Nephron progenitor cell (in vitro differentiated cells): ENCODE results near the gene LDLRAD4.

Experiments
- DNase-seq: peaks from one replicate; pipeline ENCODE4 v3.0.0; 2021
- H3K27ac Mint-ChIP-seq: 2 replicates; pipeline ENCODE4 v1.8.0; 2021; ENCODE audit warnings: mild to moderate bottlenecking, moderate library complexity, mixed read lengths
- H3K27me3 Mint-ChIP-seq: 2 replicates; pipeline ENCODE4 v1.8.0; 2021; ENCODE audit warnings: mild to moderate bottlenecking, low read depth, mixed read lengths; ENCODE audit not compliant: poor library complexity
- H3K36me3 Mint-ChIP-seq: 2 replicates; pipeline ENCODE4 v1.8.0; 2021; ENCODE audit warnings: low read depth, mixed read lengths
- H3K4me1 Mint-ChIP-seq: 2 replicates; pipeline ENCODE4 v1.8.0; 2021; ENCODE audit warnings: mixed read lengths
- H3K4me3 Mint-ChIP-seq: 2 replicates; pipeline ENCODE4 v1.8.0; 2021; ENCODE audit warnings: mild to moderate bottlenecking, moderate library complexity, mixed read lengths
- H3K9me3 Mint-ChIP-seq: 2 replicates; pipeline ENCODE4 v1.8.0; 2021; ENCODE audit warnings: mild to moderate bottlenecking, moderate library complexity, mixed read lengths
- CTCF ChIP-seq: fragments of 200-600 bp; sonication (generic); IDR thresholded peaks from 2 replicates; pipeline ENCODE4 v1.5.0; 2021; ENCODE audit warnings: antibody characterized with exemption

LDLRAD4 gene

GRCh38 chr18:13241893-13242175 lies 23.3 kb downstream of the LDLRAD4 start:
- H3K27me3 Mint-ChIP-seq, result peaks cover 16% of the 10 kb centered on the region
- DNase-seq, result no peak
- H3K4me1 Mint-ChIP-seq, result peaks cover 13% of the 10 kb centered on the region
- H3K27ac Mint-ChIP-seq, result no peak overlapping the region
- TF ChIP-seq CTCF, result no peak
- no peaks in the 10 kb centered on the region for H3K36me3 Mint-ChIP-seq
- H3K4me3 Mint-ChIP-seq, result no peak overlapping the region
- H3K9me3 Mint-ChIP-seq, result no peaks in the 10 kb centered on the region

- no peaks in the 10 kb centered on the region for H3K36me3 Mint-ChIP-seq
- H3K9me3 Mint-ChIP-seq, result no peaks in the 10 kb centered on the region
- peaks cover 13% of the 10 kb centered on the region for H3K27me3 Mint-ChIP-seq
- H3K27ac Mint-ChIP-seq, result no peak overlapping the region
- no peak overlapping the region for H3K4me3 Mint-ChIP-seq
- peaks cover 13% of the 10 kb centered on the region for H3K4me1 Mint-ChIP-seq
- DNase-seq, result no peak
- no peak for TF ChIP-seq CTCF
Observed at GRCh38 chr18:13242797-13243196, 24.2 kb downstream of the LDLRAD4 start.

GRCh38 chr18:13243363-13243762 lies 24.8 kb downstream of the LDLRAD4 start:
- TF ChIP-seq CTCF, result no peak
- Mint-ChIP-seq H3K9me3 (no peaks in the 10 kb centered on the region), H3K4me1 (peaks cover 13% of the 10 kb centered on the region), H3K36me3 (no peaks in the 10 kb centered on the region), H3K27me3 (peaks cover 13% of the 10 kb centered on the region), H3K27ac (no peak overlapping the region), H3K4me3 (no peak overlapping the region)
- no peak for DNase-seq

- Mint-ChIP-seq H3K27ac (no peak overlapping the region), H3K9me3 (no peaks in the 10 kb centered on the region), H3K27me3 (peaks cover 10% of the 10 kb centered on the region), H3K4me1 (peaks cover 13% of the 10 kb centered on the region), H3K4me3 (no peak overlapping the region), H3K36me3 (no peaks in the 10 kb centered on the region)
- DNase-seq, result no peak
- no peak for TF ChIP-seq CTCF
Observed at GRCh38 chr18:13244135-13244534, 25.6 kb downstream of the LDLRAD4 start.

GRCh38 chr18:13245481-13246000 lies 27.0 kb downstream of the LDLRAD4 start:
- no peaks in the 10 kb centered on the region for H3K36me3 Mint-ChIP-seq
- no peak for TF ChIP-seq CTCF
- no peak overlapping the region for H3K4me3 Mint-ChIP-seq
- peaks cover 13% of the 10 kb centered on the region for H3K4me1 Mint-ChIP-seq
- H3K9me3 Mint-ChIP-seq, result peaks cover 3% of the 10 kb centered on the region
- DNase-seq, result no peak
- H3K27ac Mint-ChIP-seq, result no peak overlapping the region
- peaks cover 10% of the 10 kb centered on the region for H3K27me3 Mint-ChIP-seq

- peaks cover 13% of the 10 kb centered on the region for H3K4me1 Mint-ChIP-seq
Observed at GRCh38 chr18:13246121-13246520, 27.6 kb downstream of the LDLRAD4 start.

More at GRCh38 chr18:13246121-13246520, 27.6 kb downstream of the LDLRAD4 start:
- no peak overlapping the region for H3K4me3 Mint-ChIP-seq
- H3K27me3 Mint-ChIP-seq, result peaks cover 10% of the 10 kb centered on the region
- no peaks in the 10 kb centered on the region for H3K36me3 Mint-ChIP-seq
- H3K9me3 Mint-ChIP-seq, result peaks cover 3% of the 10 kb centered on the region
- no peak for DNase-seq
- H3K27ac Mint-ChIP-seq, result no peak overlapping the region
- TF ChIP-seq CTCF, result no peak
